OCI-LY7 (cell line): ENCODE measurements around the gene AQP9.

ENCODE experiments used
- CTCF ChIP-seq: fragments of 200-600 bp; sonication (generic); conservative IDR thresholded peaks from 2 replicates; pipeline ENCODE4 v1.5.1; 2014; ENCODE audit warnings: mild to moderate bottlenecking, antibody characterized with exemption, low read length, moderate library complexity, mixed read lengths
- EZH2phosphoT487 ChIP-seq: fragments of 200-600 bp; sonication (generic); IDR thresholded peaks from 2 replicates; pipeline ENCODE4 v1.6.1; 2018; ENCODE audit warnings: low read depth, borderline replicate concordance, mild to moderate bottlenecking, mixed run types, antibody characterized with exemption, low read length, moderate library complexity, mixed read lengths

- TF ChIP-seq CTCF: no peak
- no peak for TF ChIP-seq EZH2phosphoT487
These were observed 2.5 kb upstream of the AQP9 start for GRCh38 chr15:58135511-58136174.
